B cell (primary cell): ENCODE measurements around the gene UTS2B. TPM values are rescaled to one million over a fixed set of nuclear protein-coding genes. Genes with fewer than 3 reads are reported as not detected.

ENCODE experiments used
- ATAC-seq: fragments of 200-7000 bp; cut with Tn5 transposase; one replicate; pipeline ENCODE4 v1.10.0; 2021; ENCODE audit warnings: low read depth, mild to moderate bottlenecking, moderate number of reproducible peaks, moderate library complexity
- CTCF ChIA-PET: fragments of 350-600 bp; sonication (Branson Sonifier 250); formaldehyde crosslinking; loops from one replicate; lab custom pipeline; 2021; ENCODE audit warnings: antibody characterized with exemption, inconsistent platforms; lab: Charles Lee
- POLR2A ChIA-PET: fragments of 350-600 bp; sonication (Branson Sonifier 250); formaldehyde crosslinking; loops from one replicate; lab custom pipeline; 2021; ENCODE audit warnings: antibody characterized with exemption; lab: Charles Lee
- DNase-seq: peaks from one replicate; pipeline ENCODE4 v3.0.0; 2013
- H2AFZ ChIP-seq: 2 replicates; pipeline ENCODE4 v1.6.1; 2012; ENCODE audit warnings: mild to moderate bottlenecking, low read depth, low read length; ENCODE audit not compliant: insufficient read depth, poor library complexity, severe bottlenecking
- H3K27ac ChIP-seq, 2 donors: 1 replicate in 1 of 2; 2 replicates in 1 of 2; pipeline ENCODE4 v1.5.1; 2012 to 2013; ENCODE audit warnings: low read length in 2 of 2, mild to moderate bottlenecking in 2 of 2, moderate library complexity in 1 of 2
- H3K27me3 ChIP-seq, 4 experiments: fragments of 200-600 bp in 1 of 4; sonication (generic) in 1 of 4; replicated peaks in 1 of 4; 1 replicate in 2 of 4; 2 replicates in 2 of 4; pipeline versions ENCODE4 v1.6.1 to v1.7.0; 2013 to 2016; ENCODE audit warnings: low read length in 3 of 4, mild to moderate bottlenecking in 2 of 4, mixed read lengths in 1 of 4, moderate library complexity in 1 of 4; ENCODE audit not compliant: insufficient read depth in 4 of 4, control insufficient read depth in 3 of 4; ENCODE audit errors: control extremely low read depth in 1 of 4
- H3K36me3 ChIP-seq, 2 experiments: replicated peaks in 1 of 2; 1 replicate in 1 of 2; 2 replicates in 1 of 2; pipeline versions ENCODE4 v1.6.1 to v1.7.1; 2013; ENCODE audit warnings: low read length in 1 of 2; ENCODE audit not compliant: insufficient read depth in 2 of 2, control insufficient read depth in 1 of 2; ENCODE audit errors: control extremely low read depth in 1 of 2, extremely low read depth in 1 of 2
- H3K4me1 ChIP-seq, 2 donors: fragments of 200-600 bp in 1 of 2; sonication (generic) in 1 of 2; 1 replicate in 1 of 2; 2 replicates in 1 of 2; pipeline versions ENCODE4 v1.5.1 to v1.6.1; 2013 to 2017; ENCODE audit warnings: low read length in 2 of 2; ENCODE audit not compliant: control insufficient read depth in 2 of 2, insufficient read depth in 2 of 2
- H3K4me2 ChIP-seq: replicated peaks from 2 replicates; pipeline ENCODE3; 2012; ENCODE audit warnings: mild to moderate bottlenecking, low read depth, low read length; ENCODE audit not compliant: poor library complexity, severe bottlenecking
- H3K4me3 ChIP-seq, 5 experiments: fragments of 200-600 bp in 1 of 5; sonication (generic) in 1 of 5; 1 replicate in 3 of 5; 2 replicates in 2 of 5; pipeline versions ENCODE4 v1.5.1 to v1.7.0; 2011 to 2016; ENCODE audit warnings: low read length in 4 of 5, mild to moderate bottlenecking in 4 of 5, low read depth in 2 of 5, control low read depth in 1 of 5, moderate library complexity in 1 of 5; ENCODE audit not compliant: insufficient read depth in 1 of 5; ENCODE audit errors: control extremely low read depth in 1 of 5, extremely low read depth in 1 of 5
- H3K79me2 ChIP-seq: fragments of 200-600 bp; sonication (generic); one replicate; pipeline ENCODE4 v1.6.0; 2016; ENCODE audit warnings: low read length; ENCODE audit not compliant: control insufficient read depth, insufficient read depth
- H3K9ac ChIP-seq: fragments of 200-600 bp; sonication (generic); 2 replicates; pipeline ENCODE4 v1.6.1; 2017; ENCODE audit warnings: mild to moderate bottlenecking, low read length, moderate library complexity
- H3K9me3 ChIP-seq, 3 donors: one replicate each; pipeline versions ENCODE4 v1.6.1 to v1.7.1; 2013; ENCODE audit warnings: low read length in 2 of 3; ENCODE audit not compliant: control insufficient read depth in 2 of 3, insufficient read depth in 1 of 3; ENCODE audit errors: control extremely low read depth in 1 of 3
- H4K20me1 ChIP-seq: 2 replicates; pipeline ENCODE4 v1.6.0; 2012; ENCODE audit warnings: mild to moderate bottlenecking, low read length; ENCODE audit not compliant: insufficient read depth, control insufficient read depth, poor library complexity, severe bottlenecking
- H3K27ac Mint-ChIP-seq: one replicate; pipeline ENCODE4 v1.8.0; 2021; ENCODE audit warnings: mixed read lengths
- H3K27me3 Mint-ChIP-seq: one replicate; pipeline ENCODE4 v1.8.0; 2021; ENCODE audit warnings: mixed read lengths
- H3K4me1 Mint-ChIP-seq: one replicate; pipeline ENCODE4 v1.8.0; 2021; ENCODE audit warnings: mixed read lengths
- H3K4me3 Mint-ChIP-seq: one replicate; pipeline ENCODE4 v1.8.0; 2021; ENCODE audit warnings: mixed read lengths
- H3K9me3 Mint-ChIP-seq: one replicate; pipeline ENCODE4 v1.8.0; 2022; ENCODE audit warnings: mixed read lengths; ENCODE audit not compliant: insufficient read depth
- EZH2 ChIP-seq: IDR thresholded peaks from 2 replicates; pipeline ENCODE4 v1.6.1; 2012; ENCODE audit warnings: borderline replicate concordance, low read depth, mild to moderate bottlenecking, moderate library complexity, low read length; ENCODE audit not compliant: insufficient read depth, poor library complexity, severe bottlenecking
- WGBS: methylation state at CpG from one replicate; pipeline ENCODE4 v1.1.5; 2013; ENCODE audit warnings: missing lambda C conversion rate; ENCODE audit not compliant: insufficient coverage; 5-methylcytosine and 5-hydroxymethylcytosine counted together
- intact Hi-C: fragments of 100-400 bp; cut with micrococcal nuclease; formaldehyde crosslinking; loops from one replicate; pipeline ENCODE4 v1.10.0; 2022
- polyA plus RNA-seq: library from polyadenylated mRNA; depleted of rRNA; stranded (reverse); fragments of >200 nt; gene quantifications from 2 replicates; pipeline ENCODE4 v1.2.3, GENCODE V29; 2012
- total RNA-seq, 2 donors: library from RNA; stranded (reverse); fragments of 120-200 nt in 1 of 2; gene quantifications; 1 replicate in 1 of 2; 2 replicates in 1 of 2; pipeline versions ENCODE4 v1.2.3 to v1.2.4, GENCODE V29; 2013 to 2022
- TF ChIP-seq, protein P1 (sequence below): fragments of 200-600 bp; IDR thresholded peaks from one replicate; pipeline ENCODE4 v1.8.0; 2022; ENCODE audit warnings: antibody characterized with exemption, mild to moderate bottlenecking

The UTS2B gene
- total and polyA plus RNA-seq, 2 donors (not counting 1 experiment from before 2014, with no cell fraction given): 1.8 to 2.0 TPM

DNA sequence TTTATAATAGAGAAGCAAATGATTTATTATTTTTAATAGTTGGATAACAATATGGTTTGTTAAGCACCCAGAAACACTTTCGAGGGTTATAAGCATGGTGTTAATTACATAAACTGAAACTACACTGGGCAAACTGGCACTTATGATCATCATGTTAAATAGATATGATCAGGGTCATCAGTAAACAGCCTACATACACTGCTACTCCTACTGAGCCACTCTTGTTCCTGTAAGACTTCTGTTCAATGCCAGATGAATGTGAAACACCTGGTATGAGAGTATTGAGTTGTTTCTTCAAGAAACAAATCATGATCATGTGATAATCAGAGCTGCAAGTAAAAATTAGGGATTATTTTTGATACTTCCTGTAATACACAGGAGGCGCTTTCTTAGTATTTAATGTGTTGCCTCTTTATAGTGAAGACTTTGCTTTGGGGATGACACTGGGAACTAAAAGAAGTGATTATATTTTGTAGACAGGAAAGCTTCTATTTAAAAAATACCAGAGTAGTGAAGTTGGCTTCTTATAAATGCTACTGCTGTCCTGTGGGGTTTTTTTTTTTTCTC lies 32.3 kb upstream of the UTS2B start:
- WGBS: 80% methylated on average over 1 of the region's 2 CpGs
- H3K36me3 ChIP-seq: peaks cover 16 to 99% of the 10 kb centered on the region in 2 experiments
- H3K4me1 ChIP-seq: peaks cover 7 to 8% of the 10 kb centered on the region in 2 donors
- Mint-ChIP-seq H3K4me3 (no peak overlapping the region), H3K4me1 (peaks cover 33% of the 10 kb centered on the region), H3K9me3 (no peaks in the 10 kb centered on the region), H3K27ac (no peak overlapping the region), H3K27me3 (no peaks in the 10 kb centered on the region)
- CTCF ChIA-PET: no interaction called here
- H3K4me3 ChIP-seq: no peak overlapping the region
- H3K9ac ChIP-seq: no peak overlapping the region
- no peak overlapping the region for H2AFZ ChIP-seq
- no peaks in the 10 kb centered on the region for H3K9me3 ChIP-seq
- no peaks in the 10 kb centered on the region for H3K27me3 ChIP-seq
- peaks cover 24% of the 10 kb centered on the region for H3K79me2 ChIP-seq
- no peak for ATAC-seq
- intact Hi-C loops: no loop called here
- peak overlapping the region in 1 of 2 donors; percentile 54 for H3K27ac ChIP-seq
- no peak for DNase-seq
- POLR2A ChIA-PET: no interaction called here
- TF ChIP-seq EZH2: no peak
- TF ChIP-seq, protein P1, sequence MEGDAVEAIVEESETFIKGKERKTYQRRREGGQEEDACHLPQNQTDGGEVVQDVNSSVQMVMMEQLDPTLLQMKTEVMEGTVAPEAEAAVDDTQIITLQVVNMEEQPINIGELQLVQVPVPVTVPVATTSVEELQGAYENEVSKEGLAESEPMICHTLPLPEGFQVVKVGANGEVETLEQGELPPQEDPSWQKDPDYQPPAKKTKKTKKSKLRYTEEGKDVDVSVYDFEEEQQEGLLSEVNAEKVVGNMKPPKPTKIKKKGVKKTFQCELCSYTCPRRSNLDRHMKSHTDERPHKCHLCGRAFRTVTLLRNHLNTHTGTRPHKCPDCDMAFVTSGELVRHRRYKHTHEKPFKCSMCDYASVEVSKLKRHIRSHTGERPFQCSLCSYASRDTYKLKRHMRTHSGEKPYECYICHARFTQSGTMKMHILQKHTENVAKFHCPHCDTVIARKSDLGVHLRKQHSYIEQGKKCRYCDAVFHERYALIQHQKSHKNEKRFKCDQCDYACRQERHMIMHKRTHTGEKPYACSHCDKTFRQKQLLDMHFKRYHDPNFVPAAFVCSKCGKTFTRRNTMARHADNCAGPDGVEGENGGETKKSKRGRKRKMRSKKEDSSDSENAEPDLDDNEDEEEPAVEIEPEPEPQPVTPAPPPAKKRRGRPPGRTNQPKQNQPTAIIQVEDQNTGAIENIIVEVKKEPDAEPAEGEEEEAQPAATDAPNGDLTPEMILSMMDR: no peak
- H4K20me1 ChIP-seq: no peaks in the 10 kb centered on the region
- H3K4me2 ChIP-seq: no peak overlapping the region

DNA sequence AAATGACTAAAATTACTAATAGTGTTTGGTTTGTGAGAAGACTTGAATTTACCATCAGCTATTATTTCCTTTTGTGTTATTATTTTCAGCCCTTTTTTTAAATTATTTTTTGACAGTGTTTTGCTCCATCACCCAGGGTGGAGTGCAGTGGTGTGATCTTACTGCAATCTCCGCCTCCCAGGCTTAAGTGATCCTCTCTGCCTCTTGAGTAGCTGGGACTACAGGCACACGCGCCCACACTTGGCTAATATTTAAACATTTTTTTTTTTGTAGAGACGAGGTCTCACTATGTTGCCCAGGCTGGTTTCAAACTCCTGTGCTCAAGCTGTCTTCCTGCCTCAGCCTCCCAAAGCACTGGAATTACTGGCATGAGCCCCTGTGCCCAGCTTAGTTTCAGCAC lies 31.7 kb upstream of the UTS2B start:
- TF ChIP-seq, protein P1: no peak
- TF ChIP-seq EZH2: no peak
- H3K9ac ChIP-seq: no peak overlapping the region
- peaks cover 36% of the 10 kb centered on the region for H3K4me1 Mint-ChIP-seq
- H3K4me1 ChIP-seq: peaks cover 8 to 10% of the 10 kb centered on the region in 2 donors
- H3K9me3 Mint-ChIP-seq: no peaks in the 10 kb centered on the region
- ChIA-PET CTCF (interaction anchor here (0.7 kb wide), 1 partner anchor 26 kb away, joined by 3 read pairs; no protein-coding TSS in a partner anchor), POLR2A (no interaction called here)
- H3K27ac ChIP-seq: peak overlapping the region in 1 of 2 donors; percentile 54
- H3K9me3 ChIP-seq: no peaks in the 10 kb centered on the region
- H3K4me2 ChIP-seq: no peak overlapping the region
- intact Hi-C loops: no loop called here
- peaks cover 13 to 98% of the 10 kb centered on the region in 2 experiments for H3K36me3 ChIP-seq
- no peak overlapping the region for H3K4me3 Mint-ChIP-seq
- ATAC-seq: no peak
- H3K4me3 ChIP-seq: no peak overlapping the region
- H3K27ac Mint-ChIP-seq: peak overlapping the region; percentile 47
- H2AFZ ChIP-seq: no peak overlapping the region
- no peak for DNase-seq
- 89% methylated on average over 1 of the region's 4 CpGs for WGBS
- no peaks in the 10 kb centered on the region for H3K27me3 ChIP-seq
- H4K20me1 ChIP-seq: no peaks in the 10 kb centered on the region
- peaks cover 28% of the 10 kb centered on the region for H3K79me2 ChIP-seq
- no peaks in the 10 kb centered on the region for H3K27me3 Mint-ChIP-seq
